OCI-LY3 (cell line): ENCODE results near the gene RXRA.

Experiments
- CTCF ChIP-seq: fragments of 200-600, 300-600 bp; sonication (generic); IDR thresholded peaks from 2 replicates; pipeline ENCODE4 v1.5.1; 2014; ENCODE audit warnings: antibody characterized with exemption, low read length, low read depth
- EZH2phosphoT487 ChIP-seq: fragments of 200-600 bp; shearing (Covaris generic); IDR thresholded peaks from 2 replicates; pipeline ENCODE4 v1.6.1; 2018; ENCODE audit warnings: antibody characterized with exemption, mixed run types, low read depth

GRCh38 chr9:134298000-134298399 is 28.3 kb upstream of the RXRA start:
- TF ChIP-seq CTCF (no peak), EZH2phosphoT487 (no peak)
